Left kidney (tissue), 2 donors: ENCODE data around the gene ATP1A2. TPM values are rescaled to one million over a fixed set of nuclear protein-coding genes. Genes with fewer than 3 reads are reported as not detected.

Source experiments
- DNase-seq: peaks from one replicate; pipeline ENCODE4 v3.0.0-alpha.2; 2013
- polyA plus RNA-seq: library from polyadenylated mRNA; unstranded; fragments of 120-200 nt; gene quantifications from one replicate; pipeline ENCODE4 v1.2.1, GENCODE V29; 2013; ENCODE audit not compliant: insufficient read length

Gene ATP1A2
- polyA plus RNA-seq, 1 donor, result 5.8 TPM

- DNase-seq, result no peak
Measured at GRCh38 chr1:160146107-160146506, 30.5 kb downstream of the ATP1A2 start.

GRCh38 chr1:160148121-160148520 is 32.6 kb downstream of the ATP1A2 start:
- DNase-seq, result no peak

GRCh38 chr1:160149233-160149632 is 33.7 kb downstream of the ATP1A2 start:
- DNase-seq, result no peak

- DNase-seq, result no peak
Measured at GRCh38 chr1:160149716-160150115, 34.2 kb downstream of the ATP1A2 start.

- no peak for DNase-seq
Measured at GRCh38 chr1:160151303-160151702, 35.7 kb downstream of the ATP1A2 start, which contains the start of gene ATP1A4. ATP1A4 (plus strand) TSS chr1:160151603; CDS start chr1:160152041, 438 bp downstream.

- DNase-seq, result no peak
Measured at GRCh38 chr1:160154790-160155189, 39.2 kb downstream of the ATP1A2 start.

GRCh38 chr1:160156361-160156760 is 40.8 kb downstream of the ATP1A2 start:
- no peak for DNase-seq

- no peak for DNase-seq
Measured at GRCh38 chr1:160157174-160157573, 41.6 kb downstream of the ATP1A2 start.

GRCh38 chr1:160158031-160158430 is 42.5 kb downstream of the ATP1A2 start:
- no peak for DNase-seq

- no peak for DNase-seq
Measured at GRCh38 chr1:160158534-160158933, 43.0 kb downstream of the ATP1A2 start.

- no peak for DNase-seq
Measured at GRCh38 chr1:160159846-160160245, 44.3 kb downstream of the ATP1A2 start.

GRCh38 chr1:160161965-160162705 is 46.6 kb downstream of the ATP1A2 start:
- DNase-seq, result no peak

GRCh38 chr1:160162931-160163330 is 47.4 kb downstream of the ATP1A2 start:
- DNase-seq, result no peak

GRCh38 chr1:160163615-160164014 is 48.1 kb downstream of the ATP1A2 start:
- DNase-seq, result no peak

GRCh38 chr1:160164121-160164520 is 48.6 kb downstream of the ATP1A2 start:
- no peak for DNase-seq

- no peak for DNase-seq
Measured at GRCh38 chr1:160166166-160166868, 50.8 kb downstream of the ATP1A2 start.

GRCh38 chr1:160167056-160167455 is 51.5 kb downstream of the ATP1A2 start:
- DNase-seq, result no peak

- DNase-seq, result no peak
Measured at GRCh38 chr1:160167580-160167979, 52.0 kb downstream of the ATP1A2 start.

- DNase-seq, result no peak
Measured at GRCh38 chr1:160168016-160168415, 52.5 kb downstream of the ATP1A2 start.

- no peak for DNase-seq
Measured at GRCh38 chr1:160168609-160169369, 53.2 kb downstream of the ATP1A2 start.

- no peak for DNase-seq
Measured at GRCh38 chr1:160169553-160170399, 54.2 kb downstream of the ATP1A2 start.

- no peak for DNase-seq
Measured at GRCh38 chr1:160171354-160171753, 55.8 kb downstream of the ATP1A2 start.
